AG04450 (cell line): ENCODE results near the gene KCNN1. TPM values are rescaled to one million over a fixed set of nuclear protein-coding genes. Genes with fewer than 3 reads are reported as not detected.
"Not testable (repeated sequence)": the region's sequence is repeated elsewhere in the genome, so short reads cannot be mapped to it uniquely, and the experiment has no call there.

ENCODE experiments used
- CTCF ChIA-PET: fragments of 300-600, 350-600 bp; formaldehyde crosslinking; extraction: SDS; loops from one replicate; lab custom pipeline; 2022; ENCODE audit warnings: antibody characterized with exemption, inconsistent platforms; lab: Charles Lee
- POLR2A ChIA-PET: fragments of 350-600 bp; formaldehyde crosslinking; extraction: SDS; loops from one replicate; lab custom pipeline; 2021; ENCODE audit warnings: antibody characterized with exemption, inconsistent platforms; lab: Yijun Ruan, JAX
- DNase-seq: peaks from one replicate; pipeline ENCODE4 v3.0.0-alpha.2; 2011; ENCODE audit warnings: low read depth, low spot score
- H3K27ac ChIP-seq: one replicate; pipeline ENCODE4 v1.5.1; 2012; ENCODE audit warnings: low read depth, low read length, control low read depth
- H3K27me3 ChIP-seq: one replicate; pipeline ENCODE4 v1.6.0; 2012; ENCODE audit warnings: low read length; ENCODE audit not compliant: control insufficient read depth, insufficient read depth
- H3K4me3 ChIP-seq: 2 replicates; pipeline ENCODE4 v1.5.1; 2011; ENCODE audit warnings: mild to moderate bottlenecking, low read depth, low read length, control low read depth
- H3K9me3 ChIP-seq: 2 replicates; pipeline ENCODE4 v1.5.1; 2012; ENCODE audit warnings: low read length; ENCODE audit not compliant: control insufficient read depth, insufficient read depth
- CTCF ChIP-seq: IDR thresholded peaks from 2 replicates; pipeline ENCODE4 v1.5.1; 2011; ENCODE audit warnings: low read depth, low read length, control low read depth, inconsistent platforms
- polyA minus RNA-seq: library from RNA; depleted of rRNA, polyadenylated mRNA; stranded (reverse); fragments of >200 nt; gene quantifications from 2 replicates; pipeline ENCODE4 v1.2.3, GENCODE V29; 2011; rRNA and poly(A)+ RNA removed
- polyA plus RNA-seq: library from polyadenylated mRNA; depleted of rRNA; stranded (reverse); fragments of >200 nt; gene quantifications from 2 replicates; pipeline ENCODE4 v1.2.3, GENCODE V29; 2011; rRNA removed

Gene KCNN1
- 0.05 and 0.07 TPM in 2 replicates for polyA plus RNA-seq
- not detected in 2 replicates for polyA minus RNA-seq

GRCh38 chr19:17966550-17967256, at the start of gene KCNN1:
TSS of gene KCNN1 (plus strand) at chr19:17967107. CDS start at chr19:17973889, 6,782 bp downstream.
- peaks cover 39% of the 10 kb centered on the region for H3K27me3 ChIP-seq
- H3K27ac ChIP-seq: no peak within 1 kb of the TSS
- no peak for TF ChIP-seq CTCF
- no peak for DNase-seq
- CTCF ChIA-PET: interaction anchor here (0.6 kb wide), 1 partner anchor 292 kb away, joined by 3 read pairs; no protein-coding TSS in a partner anchor
- POLR2A ChIA-PET: no interaction called here
- no peaks in the 10 kb centered on the region for H3K9me3 ChIP-seq
- 0 out of 2 replicates have a peak within 1 kb of the TSS, but pooled peaks have one; percentile 10 for H3K4me3 ChIP-seq

GRCh38 chr19:17918151-17918550, 48.8 kb upstream of the KCNN1 start:
- CTCF ChIA-PET, POLR2A ChIA-PET, DNase-seq, H3K4me3 ChIP-seq, H3K27ac ChIP-seq, H3K27me3 ChIP-seq: not testable (repeated sequence)
- H3K9me3 ChIP-seq: peaks cover 14% of the 10 kb centered on the region

GRCh38 chr19:17919122-17919521, 47.8 kb upstream of the KCNN1 start:
- H3K9me3 ChIP-seq, DNase-seq, H3K27ac ChIP-seq, H3K27me3 ChIP-seq, H3K4me3 ChIP-seq: not testable (repeated sequence)
- CTCF ChIA-PET: interaction anchor here (0.7 to 1.3 kb wide), 2 partner anchors 19 to 194 kb away, joined by 3 to 4 read pairs; no protein-coding TSS in a partner anchor
- POLR2A ChIA-PET: interaction anchor here (0.7 kb wide), 1 partner anchor 251 kb away, joined by 6 read pairs; no protein-coding TSS in a partner anchor

- H3K4me3 ChIP-seq: no peak overlapping the region
- no peak overlapping the region for H3K27ac ChIP-seq
- peaks cover 2% of the 10 kb centered on the region for H3K27me3 ChIP-seq
- ChIA-PET POLR2A (no interaction called here), CTCF (interaction anchor here (1.3 kb wide), 1 partner anchor 18 kb away, joined by 4 read pairs; no protein-coding TSS in a partner anchor)
- DNase-seq: no peak
- TF ChIP-seq CTCF: no peak
- peaks cover 4% of the 10 kb centered on the region; the same call in 1 of the 2 replicates for H3K9me3 ChIP-seq
Observed at GRCh38 chr19:17920527-17920926, 46.4 kb upstream of the KCNN1 start.

- Histone ChIP-seq H3K27me3 (no peaks in the 10 kb centered on the region), H3K27ac (no peak overlapping the region), H3K4me3 (no peak overlapping the region), H3K9me3 (no peaks in the 10 kb centered on the region; the same call in 1 of the 2 replicates)
- CTCF ChIA-PET: interaction anchor here (0.6 kb wide), 1 partner anchor 52 kb away, joined by 5 read pairs; no protein-coding TSS in a partner anchor
- no peak for TF ChIP-seq CTCF
- POLR2A ChIA-PET: no interaction called here
- DNase-seq: no peak
Observed at GRCh38 chr19:17922138-17922537, 44.8 kb upstream of the KCNN1 start.

- TF ChIP-seq CTCF: no peak
- no peak for DNase-seq
Observed at GRCh38 chr19:17926044-17926443, 40.9 kb upstream of the KCNN1 start.

More at GRCh38 chr19:17926044-17926443, 40.9 kb upstream of the KCNN1 start:
- CTCF ChIA-PET: interaction anchor here (1.0 kb wide), 1 partner anchor 66 kb away, joined by 3 read pairs; the partner anchor contains the start of gene RPL18A
- H3K4me3 ChIP-seq: no peak overlapping the region
- no peaks in the 10 kb centered on the region for H3K27me3 ChIP-seq
- POLR2A ChIA-PET: interaction anchor here (0.6 kb wide), 1 partner anchor 71 kb away, joined by 3 read pairs; no protein-coding TSS in a partner anchor
- no peaks in the 10 kb centered on the region for H3K9me3 ChIP-seq
- H3K27ac ChIP-seq: no peak overlapping the region
